ENCODE data around the gene EMP3.

EMP3 gene

DNA sequence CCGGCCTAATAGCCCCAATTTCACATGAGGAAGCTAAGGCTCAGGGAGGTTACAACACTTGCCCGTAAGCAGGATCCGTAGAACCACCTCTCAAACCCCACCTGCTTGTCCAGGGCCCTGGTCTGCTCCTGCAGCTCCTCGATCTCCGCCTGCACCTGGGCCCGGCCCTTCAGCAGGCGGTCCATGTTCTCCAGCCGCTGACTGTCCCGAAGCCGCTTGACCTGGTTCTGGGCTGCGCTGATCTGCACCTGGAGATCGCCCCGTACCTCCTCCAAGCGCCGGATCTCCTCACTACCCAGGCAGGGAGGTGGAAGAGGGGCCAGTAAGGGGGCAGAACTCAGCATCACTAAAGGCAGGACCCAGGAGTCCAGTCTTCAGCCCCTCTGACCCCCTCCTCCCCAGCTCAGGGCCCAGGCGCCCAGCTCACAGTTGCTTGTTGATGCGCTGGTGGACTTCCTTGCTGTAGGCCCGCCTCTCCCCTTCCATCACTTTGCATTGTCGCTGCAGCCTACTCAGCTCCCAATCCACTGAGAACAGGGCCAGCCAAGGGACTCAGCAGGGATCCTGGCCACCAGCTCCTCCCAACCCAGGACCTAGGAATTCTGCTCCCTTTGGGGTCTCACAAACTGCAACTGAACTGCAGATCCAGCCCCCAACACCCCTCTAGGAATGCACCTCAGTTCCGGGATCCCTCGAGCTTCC lies 6.9 kb upstream of the EMP3 start:
- no peak for DNase-seq

DNA sequence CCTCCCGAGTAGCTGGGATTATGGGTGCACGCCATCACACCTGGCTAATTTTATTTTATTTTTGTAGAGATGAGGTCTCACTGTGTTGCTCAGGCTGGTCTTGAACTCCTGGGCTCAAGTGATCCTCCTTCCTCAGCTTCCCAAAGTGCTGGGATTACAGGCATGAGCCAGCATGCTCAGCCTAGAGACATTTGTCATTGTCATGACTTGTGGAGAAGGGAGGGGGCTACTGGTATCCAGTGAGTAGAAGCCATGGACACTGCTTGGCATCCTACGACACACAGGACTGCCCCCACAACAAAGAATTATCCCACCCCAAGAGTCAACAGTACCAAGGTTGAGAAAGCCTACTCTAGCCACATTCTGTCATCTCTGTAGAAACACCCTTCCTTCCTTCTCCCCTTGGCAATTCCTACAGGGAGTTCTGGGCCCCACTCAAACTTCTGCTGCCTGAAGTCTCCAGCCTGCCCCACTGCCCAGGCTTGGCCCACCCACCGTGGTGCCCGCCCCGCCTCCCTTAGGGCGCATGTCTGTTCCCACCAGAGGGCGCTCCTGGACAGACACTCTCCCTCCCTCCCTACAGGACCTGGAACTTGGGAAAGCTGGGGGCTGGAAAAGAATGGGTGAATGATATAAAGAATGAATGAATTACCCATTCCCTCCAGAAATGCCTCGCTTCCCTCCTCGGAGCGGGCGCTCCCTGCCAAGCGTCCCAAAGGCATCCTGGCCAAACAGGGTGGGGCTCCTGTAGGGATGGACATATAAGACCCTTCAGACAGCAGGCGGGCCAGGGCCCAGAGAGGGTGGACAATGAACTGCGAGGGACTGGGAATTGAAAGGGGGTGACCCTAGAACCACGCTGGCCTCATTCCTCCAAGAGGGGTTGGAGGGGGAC lies 5.5 kb upstream of the EMP3 start:
- DNase-seq, result peak; percentile 72

DNA sequence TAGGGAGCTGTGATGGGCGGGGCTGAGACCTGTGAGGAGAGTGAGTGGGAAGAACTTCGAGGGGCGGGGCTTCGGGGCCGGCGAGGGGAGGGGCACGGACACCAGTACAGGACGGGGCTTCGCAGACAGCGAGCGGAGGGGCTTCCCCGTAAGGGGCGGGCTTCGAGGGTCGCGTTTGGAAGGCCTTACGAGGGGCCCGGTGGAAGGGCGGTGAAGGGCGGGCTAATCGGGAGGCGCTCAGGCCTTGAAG lies 4.1 kb upstream of the EMP3 start:
- peak; percentile 99 for DNase-seq

DNA sequence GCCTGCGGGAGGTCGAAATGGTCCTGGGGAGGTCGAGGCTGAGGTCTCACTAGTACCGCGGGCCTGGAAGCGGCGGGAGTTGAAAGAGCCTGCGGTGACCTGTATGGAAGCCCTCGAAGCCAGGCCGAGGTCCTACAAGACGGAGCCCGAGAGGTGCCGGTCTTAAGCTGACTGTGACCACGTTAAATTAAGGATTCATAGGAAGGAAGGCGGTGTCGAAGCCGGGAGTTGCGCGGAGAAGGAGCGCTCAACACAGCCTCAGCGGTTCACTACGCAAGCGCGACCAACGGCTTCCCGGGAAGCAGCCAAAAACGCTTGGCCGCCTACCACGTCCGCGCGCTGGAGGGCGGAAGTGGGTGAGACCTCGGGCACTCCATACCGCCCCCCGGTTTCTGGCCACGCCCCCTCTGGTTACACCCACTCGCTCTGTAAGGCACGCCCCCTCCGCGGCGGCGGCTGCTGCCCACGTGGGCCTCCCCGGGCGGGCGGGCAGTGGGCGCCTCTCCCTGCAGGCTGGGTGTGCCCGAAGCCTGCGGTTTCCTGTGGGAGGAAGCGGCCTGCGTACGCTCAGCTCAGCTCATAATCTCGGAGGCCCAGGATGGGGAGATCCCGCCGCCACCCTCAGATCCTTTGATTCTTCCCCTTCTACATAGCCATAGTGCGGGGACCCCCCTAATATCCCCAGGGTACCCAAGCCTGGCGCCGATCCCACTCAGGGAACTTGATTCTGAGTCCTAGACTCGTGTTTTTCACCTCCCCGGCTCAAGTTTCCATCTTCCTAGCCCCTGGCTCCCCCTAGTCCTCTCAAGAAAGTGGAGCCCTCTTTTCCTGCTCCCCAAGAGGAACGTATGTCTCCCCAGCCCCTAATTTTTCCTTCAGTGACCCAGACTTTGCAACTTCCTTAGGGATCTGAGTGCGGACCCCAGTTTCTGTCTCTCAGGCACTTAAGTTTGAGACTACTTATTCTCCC lies 3.4 kb upstream of the EMP3 start:
- peak; percentile 99 for DNase-seq

DNA sequence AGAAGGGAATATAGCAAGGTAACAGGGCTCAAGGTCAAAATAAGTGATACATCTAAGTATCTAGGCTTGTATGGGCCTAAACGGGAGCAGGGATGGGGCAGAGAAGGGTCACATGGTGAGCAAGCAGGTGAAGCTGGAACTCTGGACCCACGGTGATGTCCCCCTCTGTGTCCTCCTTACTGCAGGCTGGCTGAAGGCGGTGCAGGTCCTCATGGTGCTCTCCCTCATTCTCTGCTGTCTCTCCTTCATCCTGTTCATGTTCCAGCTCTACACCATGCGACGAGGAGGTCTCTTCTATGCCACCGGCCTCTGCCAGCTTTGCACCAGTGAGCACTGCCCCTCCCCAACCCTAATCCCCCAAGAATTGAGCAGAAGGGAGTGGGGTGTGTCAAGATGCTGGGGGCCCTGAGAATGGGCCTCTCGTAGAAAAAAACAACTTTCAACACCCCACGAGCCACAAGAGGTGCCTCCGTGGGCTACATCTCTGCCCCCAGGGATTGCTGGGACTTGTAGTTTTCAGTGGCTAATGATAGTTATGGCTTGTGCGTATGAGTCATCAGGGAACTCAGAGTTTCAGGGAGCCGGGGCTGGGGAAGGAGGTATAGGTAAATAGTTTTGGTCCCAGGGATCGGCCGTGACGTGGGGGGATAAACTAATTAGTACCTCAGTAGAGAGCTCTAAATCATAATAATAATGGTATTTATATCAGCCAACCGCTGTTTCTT lies 4.0 kb downstream of the EMP3 start:
- DNase-seq, result peak; percentile 36

DNA sequence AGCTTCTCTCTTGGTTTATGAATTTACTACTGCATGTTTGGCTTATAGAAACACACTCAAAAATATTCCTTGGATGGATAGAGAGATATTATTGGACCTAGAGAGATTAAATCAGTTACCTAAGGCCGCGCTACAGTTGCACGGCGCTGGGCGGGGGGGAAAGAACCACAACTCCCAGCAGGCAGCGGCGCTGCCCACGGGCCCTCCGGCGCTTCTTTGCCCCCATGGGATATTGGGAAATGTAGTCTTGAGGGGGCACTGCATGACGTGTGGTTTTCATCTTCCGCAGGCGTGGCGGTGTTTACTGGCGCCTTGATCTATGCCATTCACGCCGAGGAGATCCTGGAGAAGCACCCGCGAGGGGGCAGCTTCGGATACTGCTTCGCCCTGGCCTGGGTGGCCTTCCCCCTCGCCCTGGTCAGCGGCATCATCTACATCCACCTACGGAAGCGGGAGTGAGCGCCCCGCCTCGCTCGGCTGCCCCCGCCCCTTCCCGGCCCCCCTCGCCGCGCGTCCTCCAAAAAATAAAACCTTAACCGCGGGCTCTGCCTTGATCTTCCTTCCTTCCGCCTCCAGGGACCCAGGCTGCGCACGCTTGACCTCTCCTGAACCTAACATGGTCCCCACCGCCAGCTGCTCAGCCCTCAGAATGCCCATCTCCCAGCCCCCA lies 4.8 kb downstream of the EMP3 start:
- peak; percentile 87 for DNase-seq

DNA sequence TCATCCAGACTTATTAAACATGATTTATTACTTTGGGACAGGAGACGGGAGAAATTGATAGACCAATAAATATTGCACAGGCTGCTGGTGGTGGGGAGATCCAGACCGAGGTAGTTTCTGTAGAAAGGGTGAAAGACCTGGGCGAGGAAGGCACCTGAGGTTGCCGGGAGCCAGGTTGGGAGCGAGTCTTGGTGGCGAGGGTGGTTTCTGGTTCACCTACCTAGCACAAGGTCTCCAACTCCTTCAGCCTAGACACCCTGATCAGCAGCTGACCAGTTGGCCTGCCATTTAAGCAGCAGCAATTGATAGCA lies 7.0 kb downstream of the EMP3 start:
- no peak for DNase-seq

DNA sequence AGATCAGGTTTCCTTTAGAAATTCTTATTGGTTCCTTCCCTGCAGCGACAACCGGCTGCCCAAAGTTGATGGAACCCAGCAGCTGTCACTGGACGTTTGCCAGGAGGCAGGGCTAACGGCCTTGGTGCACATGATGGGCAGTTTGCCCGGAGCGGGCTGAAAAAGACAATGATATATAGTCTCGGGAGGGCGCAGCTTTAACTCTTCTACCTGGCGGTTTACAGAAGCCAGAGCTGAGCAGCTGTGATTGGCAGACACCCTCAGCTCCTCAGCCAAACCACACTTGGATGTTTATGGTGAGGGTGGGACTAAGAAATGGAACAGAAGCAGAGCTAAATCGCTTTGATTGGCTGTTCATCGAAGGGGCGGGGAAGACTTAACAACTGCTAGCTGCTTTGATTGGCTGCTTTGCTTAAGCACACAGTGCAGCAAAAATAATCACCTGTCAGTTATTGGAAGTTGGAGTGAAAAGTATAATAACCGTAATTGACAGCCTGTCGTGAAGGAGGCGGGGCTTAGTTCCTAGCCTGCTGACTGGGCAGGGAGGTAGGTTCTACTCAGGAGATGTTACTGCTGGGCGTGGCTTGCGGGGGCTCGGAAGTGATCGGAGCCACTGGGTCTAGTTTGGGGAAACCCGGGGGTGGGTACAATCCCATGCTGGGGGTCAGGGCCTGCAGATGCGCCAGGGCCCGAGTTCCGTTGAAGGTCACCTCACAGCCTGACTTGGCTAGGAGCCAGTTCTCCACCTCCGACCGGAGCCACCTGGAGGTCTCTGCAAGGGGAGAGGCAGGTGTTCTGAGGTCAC lies 7.5 kb downstream of the EMP3 start:
- peak; percentile 99 for DNase-seq

DNA sequence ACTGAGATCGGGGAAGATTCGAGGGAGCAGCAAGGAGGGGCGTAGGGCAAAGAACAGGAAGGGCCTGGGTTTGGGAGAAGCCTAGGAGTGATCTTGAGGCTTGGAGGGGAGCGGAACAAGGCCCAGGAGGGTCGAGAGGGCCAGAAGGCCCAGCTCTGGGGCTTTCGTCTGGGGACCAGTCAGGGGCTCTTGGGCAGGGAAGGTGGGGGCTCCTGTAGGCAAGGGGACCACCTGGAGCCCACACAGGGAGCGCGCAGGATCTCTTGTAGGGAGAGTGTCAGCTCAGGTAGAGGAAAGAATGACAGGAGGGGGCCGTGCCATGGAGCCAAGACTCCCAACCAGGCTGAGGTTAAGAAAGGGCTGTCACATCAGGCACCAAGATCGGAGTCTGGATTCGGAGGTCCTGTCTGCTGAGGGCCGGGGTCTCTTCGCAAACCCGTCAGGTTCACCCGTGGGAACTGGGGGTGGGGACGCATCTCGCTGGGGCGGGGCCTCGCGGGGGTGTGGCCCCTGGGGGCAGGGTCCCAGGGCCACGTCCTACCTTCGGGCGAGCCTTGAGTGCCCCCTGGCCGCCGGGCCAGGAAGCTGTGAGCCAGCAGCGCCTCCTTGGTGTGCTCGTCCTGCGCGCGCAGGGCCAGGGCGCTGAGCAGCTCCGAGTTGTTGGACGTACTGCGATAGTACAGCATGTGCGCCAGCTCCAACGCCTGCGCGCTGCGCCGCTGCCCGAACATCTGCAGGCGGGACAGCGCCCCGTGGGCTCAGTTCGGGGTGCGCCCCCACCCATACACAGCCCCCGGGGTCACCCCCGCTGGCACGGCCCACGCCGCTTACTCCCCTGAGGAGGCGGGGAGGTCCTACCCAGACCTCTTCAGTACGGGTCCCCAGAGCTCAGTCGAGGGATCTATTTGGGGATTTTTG lies 8.4 kb downstream of the EMP3 start:
- peak; percentile 95 for DNase-seq

DNA sequence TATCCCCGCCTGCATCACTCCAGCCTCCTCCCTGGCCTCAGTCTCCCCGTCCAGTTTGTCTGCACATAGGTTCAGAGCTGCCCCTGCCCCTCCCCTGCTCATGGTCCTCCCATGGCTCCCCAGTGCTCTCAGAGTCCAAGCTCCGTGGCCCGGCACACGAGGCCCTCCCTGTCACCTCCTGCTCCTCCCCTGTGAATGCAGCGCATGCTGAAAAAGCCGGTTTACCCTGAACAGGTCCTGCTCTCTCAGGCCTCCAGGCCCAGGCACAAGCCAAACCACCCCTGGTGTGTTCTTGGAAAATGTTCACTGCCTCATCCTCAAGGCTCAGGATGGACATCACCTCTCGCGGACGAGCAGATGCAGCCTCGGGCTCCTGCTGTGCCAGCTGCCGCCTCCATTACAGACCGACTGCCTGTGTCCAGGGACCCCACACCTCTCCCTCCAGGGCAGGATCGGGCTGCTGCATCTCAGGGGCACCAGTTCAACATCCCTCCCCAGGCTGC lies 13.0 kb downstream of the EMP3 start:
- DNase-seq, result no peak

DNA sequence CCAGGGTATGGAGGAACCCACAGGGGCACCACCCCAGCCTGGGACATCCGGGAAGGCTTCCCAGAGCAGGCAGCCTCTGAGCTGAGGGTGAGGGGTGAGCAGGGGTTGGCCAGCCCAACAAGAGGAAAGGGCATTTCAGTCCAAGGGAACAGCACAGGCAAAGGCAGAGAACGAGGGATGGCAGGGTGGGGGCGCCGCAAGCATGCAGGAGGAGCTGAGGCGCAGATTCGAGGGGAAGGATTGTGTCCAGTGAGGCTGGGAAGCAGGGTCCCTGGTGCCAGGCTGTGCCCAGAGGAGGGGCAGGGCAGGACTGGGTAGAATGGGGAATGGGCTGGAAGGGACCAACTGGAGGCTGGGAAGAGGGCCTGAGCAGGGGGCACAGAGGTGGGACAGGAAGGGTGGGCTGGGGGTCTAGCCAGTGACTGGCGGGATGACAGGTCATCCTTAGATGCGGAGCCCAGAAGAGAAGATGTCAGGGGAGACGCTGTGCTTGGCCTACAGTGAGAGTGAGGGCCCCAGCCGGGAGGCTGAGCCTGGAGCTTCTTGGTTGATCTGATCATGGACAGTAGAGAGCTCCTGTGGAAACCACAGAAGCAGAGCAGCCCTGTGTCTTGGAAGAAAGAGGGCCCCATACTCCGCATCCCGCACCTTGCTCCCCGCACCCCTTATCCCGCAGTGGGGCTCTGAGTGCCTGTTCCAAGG lies 13.6 kb downstream of the EMP3 start:
- no peak for DNase-seq

DNA sequence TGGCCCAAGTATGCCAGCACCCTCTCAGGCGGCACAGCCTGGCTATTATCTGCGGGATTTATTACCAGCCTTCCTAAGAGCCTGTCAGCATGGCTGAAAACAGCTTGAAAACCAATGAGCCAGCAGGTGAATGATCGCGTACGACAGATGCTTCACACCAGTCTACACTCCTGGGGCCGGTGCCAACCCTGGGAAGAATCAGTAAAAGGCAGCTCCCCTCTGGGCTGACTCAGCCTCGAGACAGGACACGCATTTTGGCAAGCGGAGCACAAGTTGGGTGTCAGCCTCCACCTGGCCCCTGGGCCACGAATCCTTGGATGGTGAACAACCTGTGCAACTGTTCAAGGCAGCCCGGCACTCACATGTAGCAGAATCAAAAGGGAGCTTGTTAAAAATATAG lies 15.6 kb downstream of the EMP3 start:
- DNase-seq, result no peak

DNA sequence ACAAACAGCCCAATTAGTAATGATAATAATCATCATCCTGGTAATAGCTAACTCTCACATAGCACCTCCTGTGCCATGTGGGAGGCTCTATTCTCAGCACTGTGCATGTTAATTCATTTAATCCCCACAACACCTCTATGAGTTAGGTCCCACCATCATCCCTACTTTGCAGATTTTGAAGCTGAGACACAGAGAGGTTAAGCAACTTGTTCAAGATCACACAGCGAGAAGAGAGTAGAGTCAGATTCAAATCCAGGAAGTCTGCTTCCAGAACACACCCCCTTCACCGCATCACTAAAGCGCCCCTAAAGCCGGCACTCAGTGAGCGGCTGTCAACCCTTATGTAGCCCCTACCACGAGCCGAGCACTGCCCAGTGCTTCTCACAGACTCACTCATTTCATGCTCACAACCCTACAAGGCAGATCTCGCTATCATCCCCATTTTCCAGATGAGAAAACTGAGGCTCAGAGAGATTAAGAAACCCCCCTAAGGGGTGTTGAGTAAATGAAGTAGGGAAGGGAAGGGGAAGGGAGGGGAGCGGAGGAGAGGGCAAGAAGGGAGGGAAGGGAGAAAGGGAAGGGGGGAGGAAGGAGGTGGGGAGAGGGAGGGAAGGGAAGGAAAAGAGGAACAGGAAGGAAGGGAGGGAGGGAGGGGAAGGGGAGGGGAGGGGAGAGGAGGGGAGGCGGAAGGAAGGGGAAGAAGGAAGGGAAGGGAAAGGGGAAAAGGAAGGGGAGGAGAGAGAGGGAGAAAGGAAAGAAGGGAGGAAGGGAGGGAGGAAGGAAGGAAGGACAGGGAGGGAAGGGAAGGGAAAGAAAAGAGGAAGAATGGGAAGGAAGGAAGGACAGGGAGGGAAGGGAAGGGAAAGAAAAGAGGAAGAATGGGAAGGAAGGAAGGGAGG lies 16.4 kb downstream of the EMP3 start:
- no peak for DNase-seq

DNA sequence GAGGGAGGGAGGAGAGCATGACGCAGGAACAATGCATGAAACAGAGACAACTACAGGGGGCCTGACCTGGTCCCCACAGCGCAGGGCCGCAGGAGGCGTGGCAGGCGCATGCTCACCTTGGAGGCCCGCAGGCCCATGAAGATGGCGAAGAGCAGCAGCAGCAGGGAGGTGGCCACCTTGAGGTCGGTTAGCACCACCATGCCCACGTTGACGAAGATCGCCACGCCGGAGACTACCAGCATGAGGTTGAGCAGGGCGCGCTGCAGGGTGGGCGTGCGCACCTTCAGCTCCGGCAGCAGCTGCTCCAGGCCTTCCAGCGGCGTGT lies 17.0 kb downstream of the EMP3 start:
- no peak for DNase-seq

DNA sequence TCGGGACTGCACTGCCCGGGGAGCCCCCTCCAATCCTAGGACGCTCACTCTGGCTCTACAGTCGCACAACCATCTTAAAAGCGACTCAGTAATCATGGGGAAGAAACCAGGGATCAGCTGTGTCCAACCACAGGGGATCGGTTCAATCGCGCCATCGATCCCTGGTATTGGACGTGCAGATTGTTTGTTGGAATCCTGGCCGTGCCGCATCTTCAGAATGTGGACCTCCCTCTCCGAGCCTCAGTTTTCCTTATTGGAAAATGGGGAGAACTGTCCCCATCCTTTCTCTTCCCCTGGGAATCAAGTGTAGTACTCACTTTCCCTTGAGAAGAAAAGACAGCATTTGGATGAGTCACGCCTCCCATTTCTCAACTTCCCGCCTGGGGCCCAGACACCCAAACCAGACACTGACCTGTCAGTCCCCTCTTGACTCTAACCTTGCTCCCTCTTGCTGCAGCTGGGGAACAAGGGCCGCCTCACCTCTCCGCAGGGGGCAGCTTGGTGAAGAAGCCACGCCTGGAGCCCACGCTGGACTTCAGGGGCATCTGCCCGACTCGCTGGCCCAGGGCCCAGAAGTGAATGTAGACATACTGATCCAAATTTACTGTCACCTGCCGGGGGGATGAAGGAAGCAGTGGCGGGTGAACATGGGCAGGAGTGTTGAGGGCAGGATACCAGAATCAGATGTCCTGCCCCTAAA lies 17.6 kb downstream of the EMP3 start:
- no peak for DNase-seq

DNA sequence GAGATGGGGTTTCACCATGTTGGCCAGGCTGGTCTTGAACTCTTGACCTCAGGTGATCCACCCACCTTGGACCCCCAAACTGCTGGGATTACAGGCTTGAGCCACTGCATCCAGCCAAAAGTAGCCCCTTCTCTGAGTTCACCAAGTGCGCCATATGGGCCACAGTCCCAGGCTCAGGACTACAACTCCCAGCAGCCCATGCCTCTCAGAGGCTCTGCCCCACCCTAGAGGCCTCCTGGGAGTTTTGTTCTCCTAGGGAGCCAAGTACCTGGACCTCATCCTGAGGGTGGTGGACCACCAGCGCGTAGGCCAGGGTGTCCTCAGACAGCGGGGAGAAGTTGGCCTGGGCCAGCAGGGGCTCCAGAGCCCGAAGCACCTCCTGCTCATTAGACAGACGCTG lies 19.5 kb downstream of the EMP3 start:
- no peak for DNase-seq

DNA sequence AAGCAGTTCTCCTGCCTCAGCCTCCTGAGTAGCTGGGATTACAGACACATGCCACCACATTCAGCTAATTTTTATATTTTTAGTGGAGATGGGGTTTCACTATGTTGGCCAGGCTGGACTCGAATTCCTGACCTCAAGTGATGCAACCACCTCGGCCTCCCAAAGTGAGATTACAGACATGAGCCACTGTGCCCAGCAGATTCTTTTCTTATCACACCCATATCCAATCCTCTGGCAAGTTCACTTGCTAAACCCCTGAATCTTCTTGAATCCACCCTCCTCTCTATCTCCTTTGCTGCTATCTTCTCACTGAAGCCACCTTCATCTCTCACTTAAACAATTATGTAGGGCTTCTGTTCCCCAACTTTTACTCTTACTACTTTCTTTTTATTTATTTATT lies 20.8 kb downstream of the EMP3 start:
- DNase-seq, result no peak

DNA sequence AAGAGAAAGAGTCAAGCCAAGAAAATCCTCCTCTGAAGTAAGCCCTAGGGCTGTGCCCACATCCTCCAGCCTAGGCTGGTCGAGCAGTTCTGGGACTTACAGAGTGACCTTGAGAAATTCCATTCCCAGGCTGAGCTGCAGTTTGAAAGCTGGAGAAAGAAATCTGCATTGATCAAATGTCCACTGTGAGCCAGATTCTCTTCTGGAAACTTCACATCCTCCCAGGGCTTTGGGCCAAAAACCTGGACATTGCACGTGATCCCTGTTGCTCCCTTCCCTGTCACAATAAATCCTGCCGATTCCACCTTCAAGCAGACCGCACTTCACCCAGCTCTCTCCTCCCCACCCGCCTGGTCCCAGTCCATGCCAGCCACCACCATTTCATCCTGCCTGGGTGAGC lies 22.7 kb downstream of the EMP3 start:
- DNase-seq, result no peak

All from CD4-positive, alpha-beta T cell treated with Interferon gamma for 1 hour (primary cell).